SK-N-SH treated with all-trans-retinoic acid at 6 μM for 48 hours (cell line): Measurements from ENCODE around the gene CHCHD6.

Experiments used
- ATAC-seq: fragments of 200-7000 bp; cut with Tn5 transposase; 3 replicates; pipeline ENCODE4 v1.9.1; 2020; ENCODE audit warnings: mild to moderate bottlenecking, moderate library complexity
- BACH2 ChIP-seq: fragments of 250-450 bp; sonication (Bioruptor Pico); IDR thresholded peaks from 2 replicates; pipeline ENCODE4 v1.9.0; 2021; ENCODE audit warnings: mild to moderate bottlenecking, borderline replicate concordance
- CSDC2 ChIP-seq: fragments of 250-450 bp; sonication (Bioruptor Pico); IDR thresholded peaks from 2 replicates; pipeline ENCODE4 v1.5.0; 2020; ENCODE audit warnings: mild to moderate bottlenecking, moderate library complexity
- CSRNP3 ChIP-seq: fragments of 250-450 bp; sonication (Bioruptor Pico); IDR thresholded peaks from 2 replicates; pipeline ENCODE4 v1.5.1; 2021; ENCODE audit warnings: mild to moderate bottlenecking, moderate library complexity
- ESRRG ChIP-seq: fragments of 250-450 bp; sonication (Bioruptor Pico); IDR thresholded peaks from 2 replicates; pipeline ENCODE4 v1.6.1; 2021; ENCODE audit warnings: mild to moderate bottlenecking
- GLIS3 ChIP-seq: fragments of 250-450 bp; sonication (Bioruptor Pico); IDR thresholded peaks from 2 replicates; pipeline ENCODE4 v1.5.0; 2020; ENCODE audit warnings: mild to moderate bottlenecking, moderate library complexity
- ISL1 ChIP-seq: fragments of 250-450 bp; sonication (Bioruptor Pico); IDR thresholded peaks from 2 replicates; pipeline ENCODE4 v2.1.2; 2022; ENCODE audit warnings: mild to moderate bottlenecking, moderate library complexity
- PPARA ChIP-seq: fragments of 250-450 bp; sonication (Bioruptor Pico); IDR thresholded peaks from 2 replicates; pipeline ENCODE4 v1.5.0; 2020; ENCODE audit warnings: mild to moderate bottlenecking, borderline replicate concordance
- RARB ChIP-seq: fragments of 250-450 bp; sonication (Bioruptor Pico); IDR thresholded peaks from 2 replicates; pipeline ENCODE4 v1.8.0; 2021; ENCODE audit warnings: mild to moderate bottlenecking, moderate library complexity
- SNAI2 ChIP-seq: fragments of 250-450 bp; sonication (Bioruptor Pico); IDR thresholded peaks from 2 replicates; pipeline ENCODE4 v1.5.0; 2020; ENCODE audit warnings: mild to moderate bottlenecking, moderate library complexity
- TCF4 ChIP-seq: fragments of 250-450 bp; sonication (Bioruptor Pico); IDR thresholded peaks from 2 replicates; pipeline ENCODE4 v1.8.0; 2021; ENCODE audit warnings: mild to moderate bottlenecking, moderate library complexity, borderline replicate concordance
- TOX ChIP-seq: fragments of 250-450 bp; sonication (Bioruptor Pico); IDR thresholded peaks from 2 replicates; pipeline ENCODE4 v1.8.0; 2021; ENCODE audit warnings: mild to moderate bottlenecking, moderate library complexity, borderline replicate concordance
- TSHZ2 ChIP-seq: fragments of 250-450 bp; sonication (Bioruptor Pico); IDR thresholded peaks from 2 replicates; pipeline ENCODE4 v1.5.0; 2020; ENCODE audit warnings: mild to moderate bottlenecking, moderate library complexity
- ZC3H10 ChIP-seq: fragments of 250-450 bp; sonication (Bioruptor Pico); IDR thresholded peaks from 2 replicates; pipeline ENCODE4 v1.5.1; 2021; ENCODE audit warnings: mild to moderate bottlenecking, moderate library complexity
- ZFP3 ChIP-seq: fragments of 250-450 bp; sonication (Bioruptor Pico); IDR thresholded peaks from 2 replicates; pipeline ENCODE4 v1.5.0; 2020; ENCODE audit warnings: mild to moderate bottlenecking, moderate library complexity
- ZFP30 ChIP-seq: fragments of 450-650 bp; formaldehyde crosslinking; IDR thresholded peaks from 2 replicates; pipeline ENCODE4 v1.5.0; 2022; ENCODE audit warnings: mild to moderate bottlenecking, moderate library complexity
- ZNF565 ChIP-seq: fragments of 450-650 bp; formaldehyde crosslinking; conservative IDR thresholded peaks from 2 replicates; pipeline ENCODE4 v1.5.0; 2020; ENCODE audit warnings: low read depth, mild to moderate bottlenecking, moderate library complexity
- ZNF70 ChIP-seq: fragments of 450-650 bp; formaldehyde crosslinking; IDR thresholded peaks from 2 replicates; pipeline ENCODE4 v1.5.0; 2020; ENCODE audit warnings: mild to moderate bottlenecking, moderate library complexity
- ZNF8 ChIP-seq: fragments of 450-650 bp; formaldehyde crosslinking; IDR thresholded peaks from 2 replicates; pipeline ENCODE4 v1.5.0; 2020; ENCODE audit warnings: mild to moderate bottlenecking, moderate library complexity
- TF ChIP-seq, protein P1 (sequence below): fragments of 250-450 bp; sonication (Bioruptor Pico); IDR thresholded peaks from 2 replicates; pipeline ENCODE4 v1.5.1; 2020; ENCODE audit warnings: low read depth, mild to moderate bottlenecking, moderate library complexity
- TF ChIP-seq, protein P2 (sequence below): fragments of 250-450 bp; sonication (Bioruptor Pico); IDR thresholded peaks from 2 replicates; pipeline ENCODE4 v1.8.0; 2021; ENCODE audit warnings: low read depth, mild to moderate bottlenecking, moderate library complexity, borderline replicate concordance
- TF ChIP-seq, protein P3 (sequence below): fragments of 250-450 bp; sonication (Bioruptor Pico); IDR thresholded peaks from 2 replicates; pipeline ENCODE4 v1.8.0; 2020; ENCODE audit warnings: mild to moderate bottlenecking, moderate library complexity, borderline replicate concordance

The CHCHD6 gene

GRCh38 chr3:126880901-126881300 is 176.9 kb downstream of the CHCHD6 start:
- TF ChIP-seq TSHZ2 (CRISPR knock-in tag) (no peak), ZC3H10 (CRISPR knock-in tag) (no peak), CSDC2 (CRISPR knock-in tag) (no peak), ZFP30 (CRISPR knock-in tag) (no peak), CSRNP3 (CRISPR knock-in tag) (no peak), RARB (CRISPR knock-in tag) (no peak), GLIS3 (CRISPR knock-in tag) (no peak), ZFP3 (CRISPR knock-in tag) (no peak), ZNF8 (no peak), PPARA (CRISPR knock-in tag) (no peak), BACH2 (CRISPR knock-in tag) (no peak), TCF4 (CRISPR knock-in tag) (no peak), ZNF565 (CRISPR knock-in tag) (no peak)
- TF ChIP-seq, protein P1, sequence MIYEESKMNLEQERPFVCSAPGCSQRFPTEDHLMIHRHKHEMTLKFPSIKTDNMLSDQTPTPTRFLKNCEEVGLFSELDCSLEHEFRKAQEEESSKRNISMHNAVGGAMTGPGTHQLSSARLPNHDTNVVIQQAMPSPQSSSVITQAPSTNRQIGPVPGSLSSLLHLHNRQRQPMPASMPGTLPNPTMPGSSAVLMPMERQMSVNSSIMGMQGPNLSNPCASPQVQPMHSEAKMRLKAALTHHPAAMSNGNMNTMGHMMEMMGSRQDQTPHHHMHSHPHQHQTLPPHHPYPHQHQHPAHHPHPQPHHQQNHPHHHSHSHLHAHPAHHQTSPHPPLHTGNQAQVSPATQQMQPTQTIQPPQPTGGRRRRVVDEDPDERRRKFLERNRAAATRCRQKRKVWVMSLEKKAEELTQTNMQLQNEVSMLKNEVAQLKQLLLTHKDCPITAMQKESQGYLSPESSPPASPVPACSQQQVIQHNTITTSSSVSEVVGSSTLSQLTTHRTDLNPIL (CRISPR knock-in tag) = no peak
- TF ChIP-seq, protein P2, sequence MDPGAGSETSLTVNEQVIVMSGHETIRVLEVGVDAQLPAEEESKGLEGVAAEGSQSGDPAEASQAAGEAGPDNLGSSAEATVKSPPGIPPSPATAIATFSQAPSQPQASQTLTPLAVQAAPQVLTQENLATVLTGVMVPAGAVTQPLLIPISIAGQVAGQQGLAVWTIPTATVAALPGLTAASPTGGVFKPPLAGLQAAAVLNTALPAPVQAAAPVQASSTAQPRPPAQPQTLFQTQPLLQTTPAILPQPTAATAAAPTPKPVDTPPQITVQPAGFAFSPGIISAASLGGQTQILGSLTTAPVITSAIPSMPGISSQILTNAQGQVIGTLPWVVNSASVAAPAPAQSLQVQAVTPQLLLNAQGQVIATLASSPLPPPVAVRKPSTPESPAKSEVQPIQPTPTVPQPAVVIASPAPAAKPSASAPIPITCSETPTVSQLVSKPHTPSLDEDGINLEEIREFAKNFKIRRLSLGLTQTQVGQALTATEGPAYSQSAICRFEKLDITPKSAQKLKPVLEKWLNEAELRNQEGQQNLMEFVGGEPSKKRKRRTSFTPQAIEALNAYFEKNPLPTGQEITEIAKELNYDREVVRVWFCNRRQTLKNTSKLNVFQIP = no peak
- no peak for ATAC-seq

- TF ChIP-seq TCF4 (CRISPR knock-in tag) = no peak
- TF ChIP-seq TOX (CRISPR knock-in tag) = no peak
- TF ChIP-seq ZNF8 = no peak
- TF ChIP-seq CSRNP3 (CRISPR knock-in tag) = no peak
- TF ChIP-seq, protein P1 (CRISPR knock-in tag) = no peak
- TF ChIP-seq SNAI2 (CRISPR knock-in tag) = no peak
- TF ChIP-seq ZC3H10 (CRISPR knock-in tag) = no peak
- no peak for TF ChIP-seq RARB (CRISPR knock-in tag)
- no peak for TF ChIP-seq ESRRG (CRISPR knock-in tag)
- no peak for TF ChIP-seq ISL1
- no peak for TF ChIP-seq BACH2 (CRISPR knock-in tag)
- TF ChIP-seq ZFP30 (CRISPR knock-in tag) = no peak
- TF ChIP-seq, protein P3, sequence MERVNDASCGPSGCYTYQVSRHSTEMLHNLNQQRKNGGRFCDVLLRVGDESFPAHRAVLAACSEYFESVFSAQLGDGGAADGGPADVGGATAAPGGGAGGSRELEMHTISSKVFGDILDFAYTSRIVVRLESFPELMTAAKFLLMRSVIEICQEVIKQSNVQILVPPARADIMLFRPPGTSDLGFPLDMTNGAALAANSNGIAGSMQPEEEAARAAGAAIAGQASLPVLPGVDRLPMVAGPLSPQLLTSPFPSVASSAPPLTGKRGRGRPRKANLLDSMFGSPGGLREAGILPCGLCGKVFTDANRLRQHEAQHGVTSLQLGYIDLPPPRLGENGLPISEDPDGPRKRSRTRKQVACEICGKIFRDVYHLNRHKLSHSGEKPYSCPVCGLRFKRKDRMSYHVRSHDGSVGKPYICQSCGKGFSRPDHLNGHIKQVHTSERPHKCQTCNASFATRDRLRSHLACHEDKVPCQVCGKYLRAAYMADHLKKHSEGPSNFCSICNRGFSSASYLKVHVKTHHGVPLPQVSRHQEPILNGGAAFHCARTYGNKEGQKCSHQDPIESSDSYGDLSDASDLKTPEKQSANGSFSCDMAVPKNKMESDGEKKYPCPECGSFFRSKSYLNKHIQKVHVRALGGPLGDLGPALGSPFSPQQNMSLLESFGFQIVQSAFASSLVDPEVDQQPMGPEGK (CRISPR knock-in tag) = no peak
- no peak for TF ChIP-seq CSDC2 (CRISPR knock-in tag)
- TF ChIP-seq TSHZ2 (CRISPR knock-in tag) = no peak
- TF ChIP-seq ZNF70 = no peak
- no peak for TF ChIP-seq ZFP3 (CRISPR knock-in tag)
- TF ChIP-seq, protein P2 = no peak
- TF ChIP-seq PPARA (CRISPR knock-in tag) = no peak
- ATAC-seq = no peak
Measured at GRCh38 chr3:126881861-126882260, 177.8 kb downstream of the CHCHD6 start.
